Fibroblast of mammary gland (primary cell): ENCODE measurements around the gene STXBP6.

ENCODE experiments used
- DNase-seq: peaks from one replicate; pipeline ENCODE4 v3.0.0-alpha.2; 2010; ENCODE audit warnings: low read depth
- H3K4me3 ChIP-seq: 2 replicates; pipeline ENCODE4 v1.5.1; 2011; ENCODE audit warnings: low read depth, mild to moderate bottlenecking, low read length, moderate library complexity; ENCODE audit not compliant: control insufficient read depth
- TF ChIP-seq, protein P1 (sequence below): conservative IDR thresholded peaks from 2 replicates; pipeline ENCODE4 v1.5.1; 2011; ENCODE audit warnings: low read depth, low read length, inconsistent platforms; ENCODE audit not compliant: control insufficient read depth, insufficient read depth

STXBP6 gene

DNA sequence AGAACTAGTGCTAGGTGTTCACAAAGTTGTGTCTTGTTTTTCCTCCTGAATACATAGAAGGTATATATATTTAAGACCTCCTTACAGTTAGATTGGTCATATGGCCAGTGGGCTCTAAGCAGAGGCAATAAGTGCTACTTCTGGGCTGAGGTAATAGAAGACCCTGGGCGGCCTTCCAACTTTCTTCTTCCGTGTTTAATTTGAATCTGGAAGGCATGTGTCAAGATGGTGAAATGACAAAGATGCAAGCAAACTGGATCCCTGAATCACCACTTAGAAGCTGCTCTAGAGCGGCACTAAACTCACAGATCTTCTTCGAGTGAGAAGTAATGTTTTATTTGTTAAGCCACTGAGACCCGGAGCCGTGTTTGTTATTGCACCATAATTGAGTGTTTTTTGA lies 215.0 kb downstream of the STXBP6 start:
- TF ChIP-seq, protein P1, sequence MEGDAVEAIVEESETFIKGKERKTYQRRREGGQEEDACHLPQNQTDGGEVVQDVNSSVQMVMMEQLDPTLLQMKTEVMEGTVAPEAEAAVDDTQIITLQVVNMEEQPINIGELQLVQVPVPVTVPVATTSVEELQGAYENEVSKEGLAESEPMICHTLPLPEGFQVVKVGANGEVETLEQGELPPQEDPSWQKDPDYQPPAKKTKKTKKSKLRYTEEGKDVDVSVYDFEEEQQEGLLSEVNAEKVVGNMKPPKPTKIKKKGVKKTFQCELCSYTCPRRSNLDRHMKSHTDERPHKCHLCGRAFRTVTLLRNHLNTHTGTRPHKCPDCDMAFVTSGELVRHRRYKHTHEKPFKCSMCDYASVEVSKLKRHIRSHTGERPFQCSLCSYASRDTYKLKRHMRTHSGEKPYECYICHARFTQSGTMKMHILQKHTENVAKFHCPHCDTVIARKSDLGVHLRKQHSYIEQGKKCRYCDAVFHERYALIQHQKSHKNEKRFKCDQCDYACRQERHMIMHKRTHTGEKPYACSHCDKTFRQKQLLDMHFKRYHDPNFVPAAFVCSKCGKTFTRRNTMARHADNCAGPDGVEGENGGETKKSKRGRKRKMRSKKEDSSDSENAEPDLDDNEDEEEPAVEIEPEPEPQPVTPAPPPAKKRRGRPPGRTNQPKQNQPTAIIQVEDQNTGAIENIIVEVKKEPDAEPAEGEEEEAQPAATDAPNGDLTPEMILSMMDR, result no peak
- DNase-seq, result no peak
- H3K4me3 ChIP-seq, result no peak overlapping the region

DNA sequence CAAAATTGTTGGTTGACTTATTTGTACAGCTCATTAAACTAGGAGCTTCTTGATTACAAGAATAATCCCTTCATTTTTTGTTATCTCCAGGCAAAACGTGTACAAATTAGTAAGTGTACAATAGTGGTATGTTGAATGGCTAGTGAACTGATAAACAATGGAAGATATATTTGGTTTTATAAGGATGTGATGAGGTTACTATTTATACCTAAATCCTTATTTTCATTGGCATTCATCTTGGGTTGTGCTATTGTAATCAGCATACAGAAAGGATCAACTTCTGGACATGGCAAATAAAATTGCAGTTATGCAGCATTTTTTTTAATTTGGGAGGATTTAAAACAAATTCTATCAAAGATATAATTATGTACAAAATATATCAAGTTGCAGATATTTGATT lies 216.6 kb downstream of the STXBP6 start:
- no peak for DNase-seq
- TF ChIP-seq, protein P1, result no peak
- no peak overlapping the region for H3K4me3 ChIP-seq

DNA sequence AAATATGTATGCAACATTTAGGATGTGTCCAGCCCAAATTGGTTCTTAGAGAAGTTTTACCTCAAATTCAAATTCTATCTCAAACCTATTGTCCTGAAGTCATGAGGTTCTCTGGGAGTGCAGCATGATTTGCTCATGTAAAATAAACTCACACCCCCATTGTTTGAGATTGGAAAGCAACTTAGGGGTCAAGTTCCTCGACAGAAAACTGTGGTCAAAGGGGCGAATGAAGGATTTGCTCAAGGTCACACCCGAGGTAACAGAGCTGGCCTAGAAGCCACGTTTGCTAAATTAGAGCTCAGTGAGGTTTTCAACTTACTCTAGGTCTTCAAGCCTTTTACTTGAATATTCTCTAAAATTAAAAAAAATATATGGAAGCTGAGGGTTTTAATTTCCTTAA lies 218.3 kb downstream of the STXBP6 start:
- H3K4me3 ChIP-seq, result no peak overlapping the region
- DNase-seq, result no peak
- TF ChIP-seq, protein P1, result no peak

DNA sequence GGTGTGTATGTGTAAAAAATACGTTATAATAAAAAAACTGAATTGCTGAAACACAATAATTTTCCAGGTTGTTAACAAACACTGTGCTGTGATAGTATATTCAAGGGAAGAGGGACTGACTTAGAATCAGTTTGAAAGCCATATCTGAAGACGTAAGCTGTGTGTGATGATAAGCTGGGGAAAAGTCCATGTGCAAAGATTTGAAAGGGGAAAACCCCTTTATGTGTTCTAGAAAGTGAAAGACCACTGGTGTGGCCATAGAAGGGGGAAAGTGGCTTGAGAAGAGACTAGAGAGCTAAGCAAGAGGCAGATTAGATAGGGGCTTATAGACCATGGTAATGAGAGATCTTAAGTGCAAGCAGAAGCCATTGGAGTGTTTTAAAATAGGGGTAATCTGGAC lies 220.1 kb downstream of the STXBP6 start:
- H3K4me3 ChIP-seq, result no peak overlapping the region
- DNase-seq, result no peak
- TF ChIP-seq, protein P1, result no peak

DNA sequence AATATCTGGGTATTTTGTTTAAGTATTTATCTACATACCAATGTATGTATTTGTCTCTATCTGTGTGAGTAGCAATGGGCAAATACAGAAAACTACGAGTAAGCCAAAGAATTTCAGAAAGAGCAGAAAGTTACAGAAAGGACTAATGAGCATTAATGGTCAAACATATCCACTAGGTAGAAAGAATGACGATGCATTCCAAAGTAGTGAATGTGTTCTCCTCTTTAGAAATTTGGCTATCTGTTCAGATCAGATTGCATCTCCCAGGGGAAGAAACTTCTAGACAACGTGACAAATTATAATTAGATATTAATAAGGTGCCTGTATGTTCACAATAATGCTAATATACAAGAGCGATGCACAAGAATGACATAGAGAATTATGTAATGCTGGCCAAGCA lies 221.5 kb downstream of the STXBP6 start:
- no peak for DNase-seq
- H3K4me3 ChIP-seq, result no peak overlapping the region
- TF ChIP-seq, protein P1, result no peak

DNA sequence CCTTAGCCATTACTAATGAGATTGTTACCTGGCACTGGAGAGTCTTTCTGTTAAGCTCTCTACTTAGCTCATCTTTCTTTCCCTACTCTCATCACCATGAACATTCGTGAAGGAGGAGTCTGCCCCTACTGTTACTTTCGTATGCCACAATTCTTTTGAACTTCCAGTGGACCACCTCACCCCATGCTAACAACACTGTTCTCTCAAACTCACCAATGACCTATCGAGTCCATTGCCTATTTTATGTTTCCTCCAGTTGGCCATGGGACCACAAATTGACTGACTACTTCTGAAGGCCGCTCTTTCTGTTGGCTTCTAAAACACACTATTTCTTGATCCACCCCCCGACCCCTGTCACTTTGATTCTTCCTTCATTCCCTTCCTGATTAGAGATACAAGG lies 223.6 kb downstream of the STXBP6 start:
- DNase-seq, result no peak
- no peak overlapping the region for H3K4me3 ChIP-seq
- TF ChIP-seq, protein P1, result no peak

DNA sequence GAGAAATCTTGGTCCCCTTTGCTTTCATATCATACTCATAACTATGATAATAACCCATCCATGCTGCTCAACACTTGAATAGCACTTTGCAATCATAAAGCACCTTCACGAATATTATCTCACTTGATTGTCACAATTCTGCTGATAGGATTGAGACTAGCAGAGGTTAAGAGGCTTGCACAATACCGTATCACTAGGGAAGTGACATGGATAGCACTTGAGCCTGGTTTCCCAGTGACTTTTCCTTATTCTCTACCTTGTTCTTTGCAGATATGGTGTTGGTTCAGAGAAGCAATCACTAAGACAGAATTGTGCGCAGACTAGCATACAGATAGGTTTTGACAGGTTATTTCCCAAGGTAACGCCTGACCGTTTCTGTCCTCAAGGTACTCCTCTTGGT lies 229.3 kb downstream of the STXBP6 start:
- TF ChIP-seq, protein P1, result no peak
- DNase-seq, result no peak
- H3K4me3 ChIP-seq, result no peak overlapping the region
